ENCODE data around the gene CDKAL1.

Gene CDKAL1

GRCh38 chr6:21279619-21280018 lies 745.4 kb downstream of the CDKAL1 start:
- DNase-seq: no peak

GRCh38 chr6:21281366-21281765 lies 747.1 kb downstream of the CDKAL1 start:
- DNase-seq: no peak

Data from 8988T (cell line).